Measurements from ENCODE around the gene GNPTAB.

The GNPTAB gene

GRCh38 chr12:101779200-101779599 is 51.6 kb downstream of the GNPTAB start:
- Histone ChIP-seq H3K9ac (no peak overlapping the region), H4K20me1 (no peaks in the 10 kb centered on the region), H3K4me3 (no peak overlapping the region), H3K4me1 (peaks cover 63% of the 10 kb centered on the region), H3K9me3 (no peaks in the 10 kb centered on the region), H3K27me3 (no peaks in the 10 kb centered on the region), H3K4me2 (no peak overlapping the region), H3K36me3 (0 out of 2 replicates have a peak, but pooled peaks cover 8% of the 10 kb centered on the region), H3K27ac (no peak overlapping the region)
- no peak for TF ChIP-seq Cebpa-rat (IDR thresholded peaks at IDR 0.05)

GRCh38 chr12:101777978-101778377 is 52.8 kb downstream of the GNPTAB start:
- no peaks in the 10 kb centered on the region for H3K27me3 ChIP-seq
- TF ChIP-seq Cebpa-rat (IDR thresholded peaks at IDR 0.05), result no peak
- peak overlapping the region; percentile 25; the same call in 1 of the 2 replicates for H3K4me2 ChIP-seq
- no peaks in the 10 kb centered on the region for H4K20me1 ChIP-seq
- peak overlapping the region; percentile 60; the same call in 1 of the 2 replicates for H3K27ac ChIP-seq
- 0 out of 2 replicates have a peak, but pooled peaks cover 8% of the 10 kb centered on the region for H3K36me3 ChIP-seq
- H3K4me3 ChIP-seq, result no peak overlapping the region
- peaks cover 62% of the 10 kb centered on the region for H3K4me1 ChIP-seq
- H3K9ac ChIP-seq, result no peak overlapping the region
- H3K9me3 ChIP-seq, result no peaks in the 10 kb centered on the region

- H3K4me3 ChIP-seq, result no peak overlapping the region
- H3K4me1 ChIP-seq, result peaks cover 62% of the 10 kb centered on the region
- peak overlapping the region; percentile 25 for H3K4me2 ChIP-seq
- H4K20me1 ChIP-seq, result no peaks in the 10 kb centered on the region
- H3K9ac ChIP-seq, result no peak overlapping the region
- no peak for TF ChIP-seq Cebpa-rat (IDR thresholded peaks at IDR 0.05)
- H3K9me3 ChIP-seq, result no peaks in the 10 kb centered on the region
- 0 out of 2 replicates have a peak, but pooled peaks cover 8% of the 10 kb centered on the region for H3K36me3 ChIP-seq
- H3K27me3 ChIP-seq, result no peaks in the 10 kb centered on the region
- H3K27ac ChIP-seq, result peak overlapping the region; percentile 60; the same call in 1 of the 2 replicates
These were observed 53.3 kb downstream of the GNPTAB start for GRCh38 chr12:101777485-101777884.

GRCh38 chr12:101775816-101776215 is 54.9 kb downstream of the GNPTAB start:
- Histone ChIP-seq H3K9me3 (no peaks in the 10 kb centered on the region), H3K9ac (peak overlapping the region; percentile 52; the same call in 1 of the 2 replicates), H3K4me2 (peak overlapping the region; percentile 76), H3K4me1 (peaks cover 70% of the 10 kb centered on the region), H3K27ac (peak overlapping the region; percentile 60), H3K4me3 (no peak overlapping the region), H3K27me3 (no peaks in the 10 kb centered on the region), H3K36me3 (0 out of 2 replicates have a peak, but pooled peaks cover 8% of the 10 kb centered on the region), H4K20me1 (no peaks in the 10 kb centered on the region)
- TF ChIP-seq Cebpa-rat (IDR thresholded peaks at IDR 0.05), result no peak

- Histone ChIP-seq H4K20me1 (no peaks in the 10 kb centered on the region), H3K27ac (no peak overlapping the region), H3K36me3 (peaks cover 8% of the 10 kb centered on the region; the same call in 1 of the 2 replicates), H3K4me1 (peaks cover 61% of the 10 kb centered on the region), H3K9me3 (no peaks in the 10 kb centered on the region), H3K27me3 (no peaks in the 10 kb centered on the region), H3K9ac (no peak overlapping the region), H3K4me2 (no peak overlapping the region), H3K4me3 (no peak overlapping the region)
- no peak for TF ChIP-seq Cebpa-rat (IDR thresholded peaks at IDR 0.05)
These were observed 57.1 kb downstream of the GNPTAB start for GRCh38 chr12:101773650-101774162.

- Histone ChIP-seq H3K27me3 (no peaks in the 10 kb centered on the region), H3K4me2 (peak overlapping the region; percentile 62), H4K20me1 (no peaks in the 10 kb centered on the region), H3K27ac (peak overlapping the region; percentile 75), H3K4me1 (peaks cover 52% of the 10 kb centered on the region), H3K9ac (peak overlapping the region; percentile 56), H3K9me3 (no peaks in the 10 kb centered on the region), H3K36me3 (peaks cover 13% of the 10 kb centered on the region), H3K4me3 (no peak overlapping the region)
- no peak for TF ChIP-seq Cebpa-rat (IDR thresholded peaks at IDR 0.05)
These were observed 58.6 kb downstream of the GNPTAB start for GRCh38 chr12:101772012-101772775.

- no peaks in the 10 kb centered on the region for H3K9me3 ChIP-seq
- H4K20me1 ChIP-seq, result no peaks in the 10 kb centered on the region
- no peak overlapping the region for H3K27ac ChIP-seq
- no peak overlapping the region for H3K9ac ChIP-seq
- peaks cover 29% of the 10 kb centered on the region for H3K4me1 ChIP-seq
- no peak overlapping the region for H3K4me2 ChIP-seq
- TF ChIP-seq Cebpa-rat (IDR thresholded peaks at IDR 0.05), result no peak
- no peak overlapping the region for H3K4me3 ChIP-seq
- no peaks in the 10 kb centered on the region for H3K27me3 ChIP-seq
- peaks cover 18% of the 10 kb centered on the region for H3K36me3 ChIP-seq
These were observed 60.9 kb downstream of the GNPTAB start for GRCh38 chr12:101769865-101770264.

GRCh38 chr12:101768781-101769180 is 62.0 kb downstream of the GNPTAB start:
- H3K27me3 ChIP-seq, result no peaks in the 10 kb centered on the region
- H3K4me1 ChIP-seq, result peaks cover 23% of the 10 kb centered on the region
- H3K36me3 ChIP-seq, result peaks cover 18% of the 10 kb centered on the region
- no peak overlapping the region for H3K4me2 ChIP-seq
- H3K9ac ChIP-seq, result no peak overlapping the region
- TF ChIP-seq Cebpa-rat (IDR thresholded peaks at IDR 0.05), result no peak
- H3K9me3 ChIP-seq, result no peaks in the 10 kb centered on the region
- no peak overlapping the region for H3K27ac ChIP-seq
- no peak overlapping the region for H3K4me3 ChIP-seq
- no peaks in the 10 kb centered on the region for H4K20me1 ChIP-seq

GRCh38 chr12:101767537-101767936 is 63.2 kb downstream of the GNPTAB start:
- Histone ChIP-seq H3K4me1 (peaks cover 12% of the 10 kb centered on the region), H3K9ac (no peak overlapping the region), H3K4me2 (no peak overlapping the region), H3K27me3 (no peaks in the 10 kb centered on the region), H3K4me3 (no peak overlapping the region), H3K27ac (no peak overlapping the region), H4K20me1 (no peaks in the 10 kb centered on the region), H3K9me3 (no peaks in the 10 kb centered on the region), H3K36me3 (peaks cover 18% of the 10 kb centered on the region)
- TF ChIP-seq Cebpa-rat (IDR thresholded peaks at IDR 0.05), result no peak

GRCh38 chr12:101764051-101764792 is 66.5 kb downstream of the GNPTAB start:
- Histone ChIP-seq H3K27me3 (no peaks in the 10 kb centered on the region), H4K20me1 (no peaks in the 10 kb centered on the region), H3K4me2 (no peak overlapping the region), H3K9ac (no peak overlapping the region), H3K36me3 (peaks cover 10% of the 10 kb centered on the region), H3K4me1 (no peaks in the 10 kb centered on the region), H3K4me3 (no peak overlapping the region), H3K27ac (no peak overlapping the region), H3K9me3 (no peaks in the 10 kb centered on the region)
- TF ChIP-seq Cebpa-rat (IDR thresholded peaks at IDR 0.05), result no peak
